IPS-20b (cell line): ENCODE measurements around the gene THEMIS.

ENCODE experiments used
- H3K27ac ChIP-seq: one replicate; pipeline ENCODE4 v1.5.1; 2013; ENCODE audit warnings: low read length
- H3K27me3 ChIP-seq: 2 replicates; pipeline ENCODE4 v1.6.1; 2013; ENCODE audit warnings: mild to moderate bottlenecking, low read length, inconsistent platforms; ENCODE audit not compliant: insufficient read depth
- H3K36me3 ChIP-seq: 2 replicates; pipeline ENCODE4 v1.6.1; 2013; ENCODE audit warnings: low read depth, mild to moderate bottlenecking, inconsistent platforms, low read length, moderate library complexity; ENCODE audit not compliant: insufficient read depth
- H3K4me1 ChIP-seq: 2 replicates; pipeline ENCODE4 v1.6.1; 2013; ENCODE audit warnings: mild to moderate bottlenecking, control low read depth, inconsistent platforms, low read length, moderate library complexity; ENCODE audit not compliant: insufficient read depth
- H3K4me3 ChIP-seq: 2 replicates; pipeline ENCODE4 v1.5.1; 2013; ENCODE audit warnings: mild to moderate bottlenecking, low read length, inconsistent platforms
- H3K9ac ChIP-seq: 2 replicates; pipeline ENCODE4 v1.6.1; 2013; ENCODE audit warnings: low read depth, mild to moderate bottlenecking, inconsistent platforms, low read length, moderate library complexity
- H3K9me3 ChIP-seq: 2 replicates; pipeline ENCODE4 v1.6.1; 2013; ENCODE audit warnings: mild to moderate bottlenecking, low read depth, low read length, inconsistent platforms; ENCODE audit not compliant: insufficient read depth

Gene THEMIS

GRCh38 chr6:127900935-127901334 lies at the start of gene THEMIS:
THEMIS (minus strand) TSS chr6:127901058; CDS start chr6:127900932, 126 bp downstream.
- no peak within 1 kb of the TSS for H3K4me3 ChIP-seq
- H3K36me3 ChIP-seq: no peaks in the 10 kb centered on the region
- no peaks in the 10 kb centered on the region for H3K27me3 ChIP-seq
- no peaks in the 10 kb centered on the region for H3K4me1 ChIP-seq
- no peak within 1 kb of the TSS for H3K27ac ChIP-seq
- H3K9ac ChIP-seq: no peak within 1 kb of the TSS
- H3K9me3 ChIP-seq: no peaks in the 10 kb centered on the region

GRCh38 chr6:127949251-127949650 lies 48.4 kb upstream of the THEMIS start:
- no peaks in the 10 kb centered on the region for H3K36me3 ChIP-seq
- no peaks in the 10 kb centered on the region for H3K27me3 ChIP-seq
- H3K9me3 ChIP-seq: no peaks in the 10 kb centered on the region
- no peak overlapping the region for H3K4me3 ChIP-seq
- no peaks in the 10 kb centered on the region for H3K4me1 ChIP-seq
- no peak overlapping the region for H3K27ac ChIP-seq
- H3K9ac ChIP-seq: no peak overlapping the region

GRCh38 chr6:127946388-127946787 lies 45.5 kb upstream of the THEMIS start:
- Histone ChIP-seq H3K4me3 (no peak overlapping the region), H3K27ac (no peak overlapping the region), H3K4me1 (no peaks in the 10 kb centered on the region), H3K9me3 (no peaks in the 10 kb centered on the region), H3K9ac (no peak overlapping the region), H3K27me3 (no peaks in the 10 kb centered on the region), H3K36me3 (no peaks in the 10 kb centered on the region)

- Histone ChIP-seq H3K9me3 (no peaks in the 10 kb centered on the region), H3K27ac (no peak overlapping the region)
Measured at GRCh38 chr6:127945434-127946097, 44.7 kb upstream of the THEMIS start.

GRCh38 chr6:127941228-127941627 lies 40.4 kb upstream of the THEMIS start:
- Histone ChIP-seq H3K27ac (no peak overlapping the region), H3K9me3 (no peaks in the 10 kb centered on the region), H3K36me3 (no peaks in the 10 kb centered on the region), H3K9ac (no peak overlapping the region), H3K4me1 (no peaks in the 10 kb centered on the region), H3K27me3 (no peaks in the 10 kb centered on the region), H3K4me3 (no peak overlapping the region)

More at GRCh38 chr6:127945434-127946097, 44.7 kb upstream of the THEMIS start:
- Histone ChIP-seq H3K9ac (no peak overlapping the region), H3K4me1 (no peaks in the 10 kb centered on the region), H3K4me3 (no peak overlapping the region), H3K27me3 (no peaks in the 10 kb centered on the region), H3K36me3 (no peaks in the 10 kb centered on the region)

- Histone ChIP-seq H3K9ac (no peak overlapping the region), H3K4me1 (no peaks in the 10 kb centered on the region), H3K9me3 (no peaks in the 10 kb centered on the region), H3K36me3 (no peaks in the 10 kb centered on the region), H3K27ac (no peak overlapping the region), H3K4me3 (no peak overlapping the region), H3K27me3 (no peaks in the 10 kb centered on the region)
Measured at GRCh38 chr6:127939442-127940066, 38.7 kb upstream of the THEMIS start.

- Histone ChIP-seq H3K4me3 (no peak overlapping the region), H3K9ac (no peak overlapping the region), H3K27me3 (no peaks in the 10 kb centered on the region), H3K27ac (no peak overlapping the region), H3K4me1 (no peaks in the 10 kb centered on the region), H3K36me3 (no peaks in the 10 kb centered on the region), H3K9me3 (no peaks in the 10 kb centered on the region)
Measured at GRCh38 chr6:127938701-127939100, 37.8 kb upstream of the THEMIS start.

- no peak overlapping the region for H3K27ac ChIP-seq
- no peaks in the 10 kb centered on the region for H3K36me3 ChIP-seq
- H3K9ac ChIP-seq: no peak overlapping the region
- H3K27me3 ChIP-seq: no peaks in the 10 kb centered on the region
- H3K9me3 ChIP-seq: peaks cover 9% of the 10 kb centered on the region; the same call in 1 of the 2 replicates
- no peaks in the 10 kb centered on the region for H3K4me1 ChIP-seq
- no peak overlapping the region for H3K4me3 ChIP-seq
Measured at GRCh38 chr6:127937747-127938146, 36.9 kb upstream of the THEMIS start.

- H3K9ac ChIP-seq: no peak overlapping the region
- H3K27me3 ChIP-seq: no peaks in the 10 kb centered on the region
- H3K27ac ChIP-seq: no peak overlapping the region
- H3K4me3 ChIP-seq: no peak overlapping the region
- peaks cover 12% of the 10 kb centered on the region; the same call in 1 of the 2 replicates for H3K9me3 ChIP-seq
- H3K4me1 ChIP-seq: no peaks in the 10 kb centered on the region
- H3K36me3 ChIP-seq: no peaks in the 10 kb centered on the region
Measured at GRCh38 chr6:127937102-127937501, 36.2 kb upstream of the THEMIS start.

- Histone ChIP-seq H3K9me3 (peaks cover 12% of the 10 kb centered on the region; the same call in 1 of the 2 replicates), H3K36me3 (no peaks in the 10 kb centered on the region), H3K27me3 (no peaks in the 10 kb centered on the region), H3K4me1 (no peaks in the 10 kb centered on the region), H3K27ac (no peak overlapping the region), H3K4me3 (no peak overlapping the region), H3K9ac (no peak overlapping the region)
Measured at GRCh38 chr6:127934956-127935355, 34.1 kb upstream of the THEMIS start.

- no peak overlapping the region for H3K4me3 ChIP-seq
- H3K9me3 ChIP-seq: peaks cover 12% of the 10 kb centered on the region; the same call in 1 of the 2 replicates
- no peak overlapping the region for H3K9ac ChIP-seq
- no peaks in the 10 kb centered on the region for H3K27me3 ChIP-seq
- no peaks in the 10 kb centered on the region for H3K4me1 ChIP-seq
- H3K27ac ChIP-seq: no peak overlapping the region
- H3K36me3 ChIP-seq: no peaks in the 10 kb centered on the region
Measured at GRCh38 chr6:127933852-127934840, 33.3 kb upstream of the THEMIS start.
